ENCODE data around the gene AOAH.
"Not testable (repeated sequence)": the region's sequence is repeated elsewhere in the genome, so short reads cannot be mapped to it uniquely, and the experiment has no call there.

The AOAH gene

GRCh38 chr7:36535866-36536664 is 188.2 kb downstream of the AOAH start:
- DNase-seq = no peak

- no peak for DNase-seq
These were observed 190.6 kb downstream of the AOAH start for GRCh38 chr7:36533717-36534116.

GRCh38 chr7:36532981-36533499 is 191.3 kb downstream of the AOAH start:
- no peak for DNase-seq

- no peak for DNase-seq
These were observed 192.3 kb downstream of the AOAH start for GRCh38 chr7:36531951-36532350.

- no peak for DNase-seq
These were observed 193.8 kb downstream of the AOAH start for GRCh38 chr7:36530456-36530855.

- DNase-seq = no peak
These were observed 196.8 kb downstream of the AOAH start for GRCh38 chr7:36527549-36527913.

GRCh38 chr7:36526863-36527548 is 197.3 kb downstream of the AOAH start:
- no peak for DNase-seq

GRCh38 chr7:36523371-36524101 is 200.8 kb downstream of the AOAH start:
- DNase-seq = no peak

GRCh38 chr7:36522453-36523007 is 201.8 kb downstream of the AOAH start:
- DNase-seq = no peak

- no peak for DNase-seq
These were observed 202.4 kb downstream of the AOAH start for GRCh38 chr7:36521911-36522310.

- no peak for DNase-seq
These were observed 203.2 kb downstream of the AOAH start for GRCh38 chr7:36521133-36521532.

GRCh38 chr7:36515847-36516246 is 208.4 kb downstream of the AOAH start:
- no peak for DNase-seq

GRCh38 chr7:36514289-36515243 is 209.7 kb downstream of the AOAH start:
- no peak for DNase-seq

GRCh38 chr7:36513393-36513792 is 210.9 kb downstream of the AOAH start:
- no peak for DNase-seq

GRCh38 chr7:36512616-36513015 is 211.7 kb downstream of the AOAH start:
- no peak for DNase-seq

GRCh38 chr7:36509962-36510361 is 214.3 kb downstream of the AOAH start:
- no peak for DNase-seq

- no peak for DNase-seq
These were observed 216.5 kb downstream of the AOAH start for GRCh38 chr7:36507475-36508440.

GRCh38 chr7:36506820-36507219 is 217.5 kb downstream of the AOAH start:
- no peak for DNase-seq

GRCh38 chr7:36506130-36506798 is 218.0 kb downstream of the AOAH start:
- no peak for DNase-seq

- not testable (repeated sequence) for DNase-seq
These were observed 219.7 kb downstream of the AOAH start for GRCh38 chr7:36504617-36505016.
